Left lung (tissue), 10 donors: ENCODE results near the gene TMC2. TPM values are rescaled to one million over a fixed set of nuclear protein-coding genes. Genes with fewer than 3 reads are reported as not detected.

Source experiments
- ATAC-seq: fragments of 200-7000 bp; cut with Tn5 transposase; one replicate; pipeline ENCODE4 v1.9.1; 2020; ENCODE audit warnings: moderate library complexity
- DNase-seq, 4 donors: peaks; one replicate each; pipeline ENCODE4 v3.0.0-alpha.2; 2013 to 2020
- H3K27ac ChIP-seq, 2 donors: fragments of 200-600 bp; sonication (generic) in 1 of 2; one replicate each; pipeline versions ENCODE4 v1.5.0 to v1.8.0; 2020 to 2021
- H3K27me3 ChIP-seq, 2 donors: fragments of 200-600 bp; sonication (generic) in 1 of 2; one replicate each; pipeline versions ENCODE4 v1.5.0 to v1.8.0; 2020 to 2021
- H3K36me3 ChIP-seq, 2 donors: fragments of 200-600 bp; sonication (generic) in 1 of 2; one replicate each; pipeline versions ENCODE4 v1.5.0 to v1.8.0; 2020 to 2021
- H3K4me1 ChIP-seq, 2 donors: fragments of 200-600 bp; one replicate each; pipeline ENCODE4 v1.8.0; 2021
- H3K4me3 ChIP-seq, 2 donors: fragments of 200-600 bp; sonication (generic) in 1 of 2; one replicate each; pipeline versions ENCODE4 v1.5.0 to v1.8.0; 2020 to 2021; ENCODE audit warnings: mild to moderate bottlenecking in 1 of 2
- H3K9me3 ChIP-seq, 2 donors: fragments of 200-600 bp; sonication (generic) in 1 of 2; one replicate each; pipeline versions ENCODE4 v1.5.0 to v1.8.0; 2020 to 2021
- CTCF ChIP-seq, 2 donors: fragments of 200-600 bp; sonication (generic) in 1 of 2; IDR thresholded peaks; one replicate each; pipeline versions ENCODE4 v1.5.0 to v1.8.0; 2021; ENCODE audit warnings: antibody characterized with exemption in 2 of 2
- intact Hi-C, 2 donors: fragments of 100-400 bp; cut with DNase I; formaldehyde crosslinking; loops; one replicate each; pipeline versions ENCODE4 v1.11.2 to v1.14.2; 2022
- microRNA-seq, 2 donors: library from miRNA; unstranded; fragments of <30 nt; microRNA quantifications; one replicate each; pipeline ENCODE4, GENCODE V29; 2019
- polyA plus RNA-seq, 6 donors: library from polyadenylated mRNA; unstranded; fragments of 120-200 nt; gene quantifications; one replicate each; pipeline ENCODE4 v1.2.1, GENCODE V29; 2013; ENCODE audit not compliant: insufficient read length in 6 of 6
- total RNA-seq, 2 donors: library from RNA; stranded (reverse); fragmentation: NEBNext Ultra II Directional; extraction: Animal tissue kit (Norgen Biotek cat#: 25700); gene quantifications; one replicate each; pipeline ENCODE4 v1.2.1, GENCODE V29; 2021
- donor health status: DM: no; HTN: yes; CAD: no.
- donor health status: DM: no; HTN: no; CAD: no.

Gene TMC2
- total and polyA plus RNA-seq, 8 donors = 0.10 to 0.37 (median 0.21) TPM; not detected in 1

- no peaks in the 10 kb centered on the region for H3K9me3 ChIP-seq
- H3K4me3 ChIP-seq = no peak overlapping the region
- TF ChIP-seq CTCF (IDR thresholded peaks at IDR 0.05) = no peak
- no peak overlapping the region for H3K27ac ChIP-seq
- H3K36me3 ChIP-seq = no peaks in the 10 kb centered on the region
- ATAC-seq = no peak
- peaks cover 30 to 93% of the 10 kb centered on the region in 2 donors for H3K27me3 ChIP-seq
- no peak for DNase-seq
- H3K4me1 ChIP-seq = peaks cover 4 to 23% of the 10 kb centered on the region in 2 donors
- intact Hi-C loops = no loop called here
Observed at GRCh38 chr20:2690718-2691117, 154.3 kb downstream of the TMC2 start.

- ATAC-seq = no peak
- Histone ChIP-seq H3K36me3 (no peaks in the 10 kb centered on the region), H3K9me3 (no peaks in the 10 kb centered on the region), H3K27ac (no peak overlapping the region), H3K4me3 (no peak overlapping the region), H3K4me1 (peaks cover 4 to 23% of the 10 kb centered on the region in 2 donors), H3K27me3 (peaks cover 30 to 93% of the 10 kb centered on the region in 2 donors)
- no peak for TF ChIP-seq CTCF (IDR thresholded peaks at IDR 0.05)
- intact Hi-C loops = no loop called here
- no peak for DNase-seq
Observed at GRCh38 chr20:2691127-2691526, 154.8 kb downstream of the TMC2 start.

Small RNA genes within 50 kb of the gene (microRNA-seq; reads per million reads assigned to microRNA genes)
- gene MIR1292 = 6.0 to 7.8 reads per million in 2 donors

Other genes with a start within 250 kb of the TMC2 start
- under 1 TPM in 1 of 2 donors, not detected in 1; 0.37 TPM for gene TGM3, start 240.6 kb upstream of the TMC2 start, total RNA-seq
- under 1 TPM in 4 of 6 donors, not detected in 2; 0.20 to 0.34 (median 0.23) TPM for gene TGM3, start 240.6 kb upstream of the TMC2 start, polyA plus RNA-seq
- not detected for gene TGM6, start 155.7 kb upstream of the TMC2 start, total RNA-seq
- gene TGM6, start 155.7 kb upstream of the TMC2 start, polyA plus RNA-seq = not detected
- 100 to 1,000 TPM in 1 of 2 donors, 10 to 100 TPM in 1; 86.0 to 132 TPM for gene SNRPB, start 65.8 kb upstream of the TMC2 start, total RNA-seq
- 100 to 1,000 TPM; 106 to 131 (median 124) TPM for gene SNRPB, start 65.8 kb upstream of the TMC2 start, polyA plus RNA-seq
- 1 to 10 TPM; 8.4 to 8.6 TPM for gene ZNF343, start 27.7 kb upstream of the TMC2 start, total RNA-seq
- gene ZNF343, start 27.7 kb upstream of the TMC2 start, polyA plus RNA-seq = 10 to 100 TPM; 14.5 to 19.3 (median 15.2) TPM
- 100 to 1,000 TPM in 1 of 2 donors, 10 to 100 TPM in 1; 81.0 to 182 TPM for gene NOP56, start 116.1 kb downstream of the TMC2 start, total RNA-seq
- 100 to 1,000 TPM; 195 to 241 (median 207) TPM for gene NOP56, start 116.1 kb downstream of the TMC2 start, polyA plus RNA-seq
- gene IDH3B, start 127.6 kb downstream of the TMC2 start, total RNA-seq = 10 to 100 TPM; 51.7 to 64.8 TPM
- 100 to 1,000 TPM; 109 to 129 (median 114) TPM for gene IDH3B, start 127.6 kb downstream of the TMC2 start, polyA plus RNA-seq
- gene EBF4, start 156.2 kb downstream of the TMC2 start, total RNA-seq = 10 to 100 TPM in 1 of 2 donors, 1 to 10 TPM in 1; 10.0 to 11.9 TPM
- 10 to 100 TPM; 37.4 to 55.9 (median 44.2) TPM for gene EBF4, start 156.2 kb downstream of the TMC2 start, polyA plus RNA-seq